Measurements from ENCODE around the gene GPR161.

- TF ChIP-seq CTCF (conservative IDR thresholded peaks at IDR 0.05; ENCODE audit: low read depth, low read length), result no peak; the same call in 1 of the 2 replicates
- TF ChIP-seq EZH2 (IDR thresholded peaks at IDR 0.05; ENCODE audit: low read length, unreplicated experiment), result no peak
- TF ChIP-seq EZH2phosphoT487 (IDR thresholded peaks at IDR 0.05; ENCODE audit: borderline replicate concordance, low read length), result no peak
These were observed 25.7 kb downstream of the GPR161 start for GRCh38 chr1:168110896-168111545.

All from PC-3 (cell line).